B cell (primary cell): ENCODE measurements around the gene SHISA7. TPM values are rescaled to one million over a fixed set of nuclear protein-coding genes. Genes with fewer than 3 reads are reported as not detected.

ENCODE experiments used
- ATAC-seq: fragments of 200-7000 bp; cut with Tn5 transposase; one replicate; pipeline ENCODE4 v1.10.0; 2021; ENCODE audit warnings: low read depth, mild to moderate bottlenecking, moderate number of reproducible peaks, moderate library complexity
- CTCF ChIA-PET: fragments of 350-600 bp; sonication (Branson Sonifier 250); formaldehyde crosslinking; loops from one replicate; lab custom pipeline; 2021; ENCODE audit warnings: antibody characterized with exemption, inconsistent platforms; lab: Charles Lee
- POLR2A ChIA-PET: fragments of 350-600 bp; sonication (Branson Sonifier 250); formaldehyde crosslinking; loops from one replicate; lab custom pipeline; 2021; ENCODE audit warnings: antibody characterized with exemption; lab: Charles Lee
- DNase-seq: peaks from one replicate; pipeline ENCODE4 v3.0.0; 2013
- H2AFZ ChIP-seq: 2 replicates; pipeline ENCODE4 v1.6.1; 2012; ENCODE audit warnings: mild to moderate bottlenecking, low read depth, low read length; ENCODE audit not compliant: insufficient read depth, poor library complexity, severe bottlenecking
- H3K27ac ChIP-seq, 2 donors: 1 replicate in 1 of 2; 2 replicates in 1 of 2; pipeline ENCODE4 v1.5.1; 2012 to 2013; ENCODE audit warnings: low read length in 2 of 2, mild to moderate bottlenecking in 2 of 2, moderate library complexity in 1 of 2
- H3K27me3 ChIP-seq, 4 experiments: fragments of 200-600 bp in 1 of 4; sonication (generic) in 1 of 4; replicated peaks in 1 of 4; 1 replicate in 2 of 4; 2 replicates in 2 of 4; pipeline versions ENCODE4 v1.6.1 to v1.7.0; 2013 to 2016; ENCODE audit warnings: low read length in 3 of 4, mild to moderate bottlenecking in 2 of 4, mixed read lengths in 1 of 4, moderate library complexity in 1 of 4; ENCODE audit not compliant: insufficient read depth in 4 of 4, control insufficient read depth in 3 of 4; ENCODE audit errors: control extremely low read depth in 1 of 4
- H3K36me3 ChIP-seq, 2 experiments: replicated peaks in 1 of 2; 1 replicate in 1 of 2; 2 replicates in 1 of 2; pipeline versions ENCODE4 v1.6.1 to v1.7.1; 2013; ENCODE audit warnings: low read length in 1 of 2; ENCODE audit not compliant: insufficient read depth in 2 of 2, control insufficient read depth in 1 of 2; ENCODE audit errors: control extremely low read depth in 1 of 2, extremely low read depth in 1 of 2
- H3K4me1 ChIP-seq, 2 donors: fragments of 200-600 bp in 1 of 2; sonication (generic) in 1 of 2; 1 replicate in 1 of 2; 2 replicates in 1 of 2; pipeline versions ENCODE4 v1.5.1 to v1.6.1; 2013 to 2017; ENCODE audit warnings: low read length in 2 of 2; ENCODE audit not compliant: control insufficient read depth in 2 of 2, insufficient read depth in 2 of 2
- H3K4me2 ChIP-seq: replicated peaks from 2 replicates; pipeline ENCODE3; 2012; ENCODE audit warnings: mild to moderate bottlenecking, low read depth, low read length; ENCODE audit not compliant: poor library complexity, severe bottlenecking
- H3K4me3 ChIP-seq, 5 experiments: fragments of 200-600 bp in 1 of 5; sonication (generic) in 1 of 5; 1 replicate in 3 of 5; 2 replicates in 2 of 5; pipeline versions ENCODE4 v1.5.1 to v1.7.0; 2011 to 2016; ENCODE audit warnings: low read length in 4 of 5, mild to moderate bottlenecking in 4 of 5, low read depth in 2 of 5, control low read depth in 1 of 5, moderate library complexity in 1 of 5; ENCODE audit not compliant: insufficient read depth in 1 of 5; ENCODE audit errors: control extremely low read depth in 1 of 5, extremely low read depth in 1 of 5
- H3K79me2 ChIP-seq: fragments of 200-600 bp; sonication (generic); one replicate; pipeline ENCODE4 v1.6.0; 2016; ENCODE audit warnings: low read length; ENCODE audit not compliant: control insufficient read depth, insufficient read depth
- H3K9ac ChIP-seq: fragments of 200-600 bp; sonication (generic); 2 replicates; pipeline ENCODE4 v1.6.1; 2017; ENCODE audit warnings: mild to moderate bottlenecking, low read length, moderate library complexity
- H3K9me3 ChIP-seq, 3 donors: one replicate each; pipeline versions ENCODE4 v1.6.1 to v1.7.1; 2013; ENCODE audit warnings: low read length in 2 of 3; ENCODE audit not compliant: control insufficient read depth in 2 of 3, insufficient read depth in 1 of 3; ENCODE audit errors: control extremely low read depth in 1 of 3
- H4K20me1 ChIP-seq: 2 replicates; pipeline ENCODE4 v1.6.0; 2012; ENCODE audit warnings: mild to moderate bottlenecking, low read length; ENCODE audit not compliant: insufficient read depth, control insufficient read depth, poor library complexity, severe bottlenecking
- H3K27ac Mint-ChIP-seq: one replicate; pipeline ENCODE4 v1.8.0; 2021; ENCODE audit warnings: mixed read lengths
- H3K27me3 Mint-ChIP-seq: one replicate; pipeline ENCODE4 v1.8.0; 2021; ENCODE audit warnings: mixed read lengths
- H3K4me1 Mint-ChIP-seq: one replicate; pipeline ENCODE4 v1.8.0; 2021; ENCODE audit warnings: mixed read lengths
- H3K4me3 Mint-ChIP-seq: one replicate; pipeline ENCODE4 v1.8.0; 2021; ENCODE audit warnings: mixed read lengths
- H3K9me3 Mint-ChIP-seq: one replicate; pipeline ENCODE4 v1.8.0; 2022; ENCODE audit warnings: mixed read lengths; ENCODE audit not compliant: insufficient read depth
- EZH2 ChIP-seq: IDR thresholded peaks from 2 replicates; pipeline ENCODE4 v1.6.1; 2012; ENCODE audit warnings: borderline replicate concordance, low read depth, mild to moderate bottlenecking, moderate library complexity, low read length; ENCODE audit not compliant: insufficient read depth, poor library complexity, severe bottlenecking
- WGBS: methylation state at CpG from one replicate; pipeline ENCODE4 v1.1.5; 2013; ENCODE audit warnings: missing lambda C conversion rate; ENCODE audit not compliant: insufficient coverage; 5-methylcytosine and 5-hydroxymethylcytosine counted together
- intact Hi-C: fragments of 100-400 bp; cut with micrococcal nuclease; formaldehyde crosslinking; loops from one replicate; pipeline ENCODE4 v1.10.0; 2022
- polyA plus RNA-seq: library from polyadenylated mRNA; depleted of rRNA; stranded (reverse); fragments of >200 nt; gene quantifications from 2 replicates; pipeline ENCODE4 v1.2.3, GENCODE V29; 2012
- total RNA-seq, 2 donors: library from RNA; stranded (reverse); fragments of 120-200 nt in 1 of 2; gene quantifications; 1 replicate in 1 of 2; 2 replicates in 1 of 2; pipeline versions ENCODE4 v1.2.3 to v1.2.4, GENCODE V29; 2013 to 2022
- TF ChIP-seq, protein P1 (sequence below): fragments of 200-600 bp; IDR thresholded peaks from one replicate; pipeline ENCODE4 v1.8.0; 2022; ENCODE audit warnings: antibody characterized with exemption, mild to moderate bottlenecking

Gene SHISA7
- total and polyA plus RNA-seq, 2 donors (not counting 1 experiment from before 2014, with no cell fraction given), result 0.06 TPM; not detected in 1

DNA sequence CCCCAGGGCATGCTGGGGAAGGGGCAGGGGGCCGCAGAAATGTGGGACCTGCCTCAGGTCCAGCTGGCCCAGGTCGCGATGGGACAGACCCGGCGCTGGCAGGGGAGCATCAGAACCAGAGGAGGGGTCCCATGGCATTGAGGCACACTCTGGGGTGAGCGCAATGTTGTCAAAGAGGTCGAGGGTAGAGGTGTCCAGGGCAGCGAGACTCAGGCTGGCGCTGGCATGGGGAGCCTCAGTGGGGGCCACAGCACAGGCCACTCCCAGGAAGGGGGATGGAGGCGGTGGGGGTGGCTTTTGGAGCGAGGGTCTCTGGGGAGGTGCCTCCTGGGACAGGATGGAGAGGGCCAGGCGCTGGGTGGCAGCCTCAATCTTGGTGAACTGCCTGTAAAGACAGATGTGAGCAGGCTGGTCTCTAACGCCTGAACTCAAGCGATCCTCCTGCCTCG, 20.5 kb upstream of the SHISA7 start:
- H3K4me1 Mint-ChIP-seq, result peaks cover 22% of the 10 kb centered on the region
- Histone ChIP-seq H3K27ac (no peak overlapping the region), H3K9me3 (peaks cover 0 to 3% (median 0%) of the 10 kb centered on the region in 3 donors), H2AFZ (no peak overlapping the region), H3K4me3 (no peak overlapping the region), H3K4me1 (peaks cover 14 to 20% of the 10 kb centered on the region in 2 donors), H3K27me3 (no peaks in the 10 kb centered on the region), H3K4me2 (no peak overlapping the region), H3K36me3 (no peaks in the 10 kb centered on the region), H3K9ac (no peak overlapping the region), H4K20me1 (no peaks in the 10 kb centered on the region), H3K79me2 (no peaks in the 10 kb centered on the region)
- no peaks in the 10 kb centered on the region for H3K27me3 Mint-ChIP-seq
- no peak for TF ChIP-seq EZH2
- TF ChIP-seq, protein P1, sequence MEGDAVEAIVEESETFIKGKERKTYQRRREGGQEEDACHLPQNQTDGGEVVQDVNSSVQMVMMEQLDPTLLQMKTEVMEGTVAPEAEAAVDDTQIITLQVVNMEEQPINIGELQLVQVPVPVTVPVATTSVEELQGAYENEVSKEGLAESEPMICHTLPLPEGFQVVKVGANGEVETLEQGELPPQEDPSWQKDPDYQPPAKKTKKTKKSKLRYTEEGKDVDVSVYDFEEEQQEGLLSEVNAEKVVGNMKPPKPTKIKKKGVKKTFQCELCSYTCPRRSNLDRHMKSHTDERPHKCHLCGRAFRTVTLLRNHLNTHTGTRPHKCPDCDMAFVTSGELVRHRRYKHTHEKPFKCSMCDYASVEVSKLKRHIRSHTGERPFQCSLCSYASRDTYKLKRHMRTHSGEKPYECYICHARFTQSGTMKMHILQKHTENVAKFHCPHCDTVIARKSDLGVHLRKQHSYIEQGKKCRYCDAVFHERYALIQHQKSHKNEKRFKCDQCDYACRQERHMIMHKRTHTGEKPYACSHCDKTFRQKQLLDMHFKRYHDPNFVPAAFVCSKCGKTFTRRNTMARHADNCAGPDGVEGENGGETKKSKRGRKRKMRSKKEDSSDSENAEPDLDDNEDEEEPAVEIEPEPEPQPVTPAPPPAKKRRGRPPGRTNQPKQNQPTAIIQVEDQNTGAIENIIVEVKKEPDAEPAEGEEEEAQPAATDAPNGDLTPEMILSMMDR, result no peak
- WGBS, result 80% methylated on average over 15 of the region's 15 CpGs
- POLR2A ChIA-PET, result no interaction called here
- intact Hi-C loops, result loop anchor here (5.0 kb wide), 1 partner anchor 56 kb away; the partner anchor contains the start of gene UBE2S
- DNase-seq (no peak), ATAC-seq (no peak)
- no peak overlapping the region for H3K27ac Mint-ChIP-seq
- H3K9me3 Mint-ChIP-seq, result no peaks in the 10 kb centered on the region
- no peak overlapping the region for H3K4me3 Mint-ChIP-seq
- CTCF ChIA-PET, result interaction anchor here (2.3 kb wide), 1 partner anchor 40 kb away, joined by 18 read pairs; no protein-coding TSS in a partner anchor

DNA sequence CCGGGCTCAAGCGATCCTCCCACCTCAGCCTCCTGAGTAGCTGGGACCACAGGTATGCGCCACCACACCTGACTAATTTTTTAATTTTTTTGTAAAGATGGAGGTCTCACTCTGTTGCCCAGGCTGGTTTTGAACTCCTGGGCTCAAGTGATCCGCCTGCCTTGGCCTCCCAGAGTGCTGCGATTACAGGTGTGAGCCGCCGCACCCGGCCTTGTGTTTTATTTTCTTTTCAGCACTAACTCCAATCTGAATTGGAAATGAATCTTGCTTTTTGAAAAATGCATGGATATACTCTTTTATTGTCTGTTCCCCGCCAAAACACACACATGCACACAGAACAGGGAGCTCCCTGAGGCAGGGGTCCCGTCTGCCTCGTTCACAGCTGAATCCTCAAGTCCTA, 19.6 kb upstream of the SHISA7 start:
- POLR2A ChIA-PET, result no interaction called here
- ATAC-seq (no peak), DNase-seq (no peak)
- no peaks in the 10 kb centered on the region for H3K79me2 ChIP-seq
- no peaks in the 10 kb centered on the region for H3K9me3 Mint-ChIP-seq
- no peaks in the 10 kb centered on the region for H4K20me1 ChIP-seq
- no peak overlapping the region for H3K4me3 ChIP-seq
- H3K27ac Mint-ChIP-seq, result no peak overlapping the region
- H3K27ac ChIP-seq, result no peak overlapping the region
- CTCF ChIA-PET, result interaction anchor here (0.6 to 2.3 kb wide), 3 partner anchors 41 to 170 kb away, joined by 4 to 18 read pairs (median 4); no protein-coding TSS in a partner anchor
- H3K27me3 ChIP-seq, result no peaks in the 10 kb centered on the region
- H3K4me1 Mint-ChIP-seq, result peaks cover 20% of the 10 kb centered on the region
- H3K9ac ChIP-seq, result no peak overlapping the region
- no peaks in the 10 kb centered on the region for H3K27me3 Mint-ChIP-seq
- intact Hi-C loops, result loop anchor here (5.0 kb wide), 1 partner anchor 55 kb away; the partner anchor contains the start of gene UBE2S
- TF ChIP-seq EZH2, result no peak
- TF ChIP-seq, protein P1, result no peak
- H2AFZ ChIP-seq, result no peak overlapping the region
- H3K4me1 ChIP-seq, result peaks cover 10 to 16% of the 10 kb centered on the region in 2 donors
- H3K36me3 ChIP-seq, result no peaks in the 10 kb centered on the region
- H3K9me3 ChIP-seq, result peaks cover 0 to 3% (median 0%) of the 10 kb centered on the region in 3 donors
- H3K4me2 ChIP-seq, result no peak overlapping the region
- WGBS, result 74% methylated on average over 4 of the region's 11 CpGs
- H3K4me3 Mint-ChIP-seq, result peak overlapping the region; percentile 87
